ENCODE data around the gene BMP15.

BMP15 gene

DNA sequence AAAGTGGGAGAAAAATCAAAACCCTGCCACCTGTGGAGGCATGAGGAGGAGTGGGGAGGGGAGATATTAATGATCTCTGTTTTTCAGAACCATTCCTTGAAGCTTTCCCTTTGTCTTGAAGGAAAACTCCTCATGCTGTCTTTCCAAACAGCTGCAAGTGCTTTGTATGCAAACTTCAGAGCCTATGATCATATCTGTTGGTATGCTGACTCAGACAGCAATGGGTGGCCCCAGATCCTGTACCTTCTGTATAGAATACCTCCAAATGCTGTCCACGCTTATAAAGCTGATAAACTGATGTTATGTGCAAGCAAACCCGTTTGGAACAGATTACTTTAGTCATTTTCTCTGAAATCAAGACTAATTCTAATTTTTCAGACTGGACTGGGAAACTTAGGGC, 31.9 kb downstream of the BMP15 start:
- DNase-seq (no peak), ATAC-seq (no peak)
- Mint-ChIP-seq H3K9me3 (no peaks in the 10 kb centered on the region), H3K4me3 (no peak overlapping the region), H3K27me3 (no peaks in the 10 kb centered on the region), H3K27ac (no peak overlapping the region), H3K4me1 (no peaks in the 10 kb centered on the region)

GRCh38 chrX:50952406-50952805, 41.9 kb downstream of the BMP15 start:
- Mint-ChIP-seq H3K9me3 (peaks cover 0 to 7% of the 10 kb centered on the region in 2 donors), H3K4me3 (no peak overlapping the region)
- no peak for DNase-seq

DNA sequence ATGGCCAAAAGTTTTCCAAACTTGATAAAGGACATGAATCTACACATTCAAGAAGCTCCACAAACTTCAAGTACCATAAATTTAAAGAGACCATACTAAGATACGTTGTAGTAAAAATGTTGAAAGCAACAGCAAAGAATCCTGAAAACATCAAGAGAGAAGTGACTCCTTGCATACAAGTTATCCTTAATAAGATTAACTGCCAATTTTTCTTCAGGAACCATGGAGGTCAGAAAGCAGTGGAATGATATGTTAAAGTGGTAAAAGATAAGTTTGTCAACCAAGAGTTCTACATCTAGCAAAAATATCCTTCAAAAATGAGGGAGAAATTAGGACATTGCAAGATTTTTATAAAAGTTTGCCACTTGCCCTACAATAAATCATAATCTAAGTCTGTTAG, 43.3 kb downstream of the BMP15 start:
- H3K4me3 Mint-ChIP-seq = no peak overlapping the region
- no peaks in the 10 kb centered on the region for H3K4me1 Mint-ChIP-seq
- DNase-seq = no peak
- ATAC-seq = no peak
- peaks cover 0 to 7% of the 10 kb centered on the region in 2 donors for H3K9me3 Mint-ChIP-seq
- no peak overlapping the region for H3K27ac Mint-ChIP-seq
- no peaks in the 10 kb centered on the region for H3K27me3 Mint-ChIP-seq

More at GRCh38 chrX:50952406-50952805, 41.9 kb downstream of the BMP15 start:
- Mint-ChIP-seq H3K4me1 (no peaks in the 10 kb centered on the region), H3K27me3 (no peaks in the 10 kb centered on the region), H3K27ac (no peak overlapping the region)
- ATAC-seq = no peak

GRCh38 chrX:50962156-50962555, 51.6 kb downstream of the BMP15 start:
- H3K4me1 Mint-ChIP-seq = no peaks in the 10 kb centered on the region
- no peaks in the 10 kb centered on the region for H3K9me3 Mint-ChIP-seq
- ATAC-seq (no peak), DNase-seq (no peak)
- H3K27me3 Mint-ChIP-seq = no peaks in the 10 kb centered on the region
- no peak overlapping the region for H3K4me3 Mint-ChIP-seq
- no peak overlapping the region for H3K27ac Mint-ChIP-seq

GRCh38 chrX:50963842-50964241, 53.3 kb downstream of the BMP15 start:
- no peak overlapping the region for H3K27ac Mint-ChIP-seq
- H3K4me1 Mint-ChIP-seq = no peaks in the 10 kb centered on the region
- no peak overlapping the region for H3K4me3 Mint-ChIP-seq
- no peaks in the 10 kb centered on the region for H3K9me3 Mint-ChIP-seq
- DNase-seq (no peak), ATAC-seq (no peak)
- no peaks in the 10 kb centered on the region for H3K27me3 Mint-ChIP-seq

Measured in stimulated activated naive CD8-positive, alpha-beta T cell treated with anti-CD3 and anti-CD28 coated beads, Interleukin-15, amount 100 ng/mL, for 72 hours (primary cell).